CD4-positive, alpha-beta T cell treated with Interleukin-15 for 1 hour (primary cell): ENCODE results near the gene NTNG2.

Source experiments
- DNase-seq: peaks from one replicate; pipeline ENCODE4 v3.0.0-alpha.2; 2020

Gene NTNG2

DNA sequence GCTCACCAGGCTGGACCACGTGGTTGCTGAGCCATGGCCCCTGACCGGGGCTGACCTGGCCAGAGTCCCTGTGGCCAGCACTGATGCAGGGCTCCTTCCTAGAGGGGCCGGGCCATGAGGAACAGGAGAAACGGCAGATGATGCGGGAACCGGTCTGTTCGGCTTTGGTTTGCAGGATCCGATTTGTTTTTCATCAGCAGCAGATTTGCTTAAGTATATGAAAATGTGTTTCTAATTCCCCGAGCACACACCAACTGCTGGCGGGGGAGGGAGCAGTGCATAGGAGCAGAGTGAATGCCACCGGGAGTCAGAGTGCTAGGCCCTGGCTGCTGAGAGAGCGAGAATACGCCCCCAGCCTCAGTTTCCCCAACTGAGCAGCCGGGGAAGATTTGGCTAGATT is 13.6 kb downstream of the NTNG2 start:
- no peak for DNase-seq

DNA sequence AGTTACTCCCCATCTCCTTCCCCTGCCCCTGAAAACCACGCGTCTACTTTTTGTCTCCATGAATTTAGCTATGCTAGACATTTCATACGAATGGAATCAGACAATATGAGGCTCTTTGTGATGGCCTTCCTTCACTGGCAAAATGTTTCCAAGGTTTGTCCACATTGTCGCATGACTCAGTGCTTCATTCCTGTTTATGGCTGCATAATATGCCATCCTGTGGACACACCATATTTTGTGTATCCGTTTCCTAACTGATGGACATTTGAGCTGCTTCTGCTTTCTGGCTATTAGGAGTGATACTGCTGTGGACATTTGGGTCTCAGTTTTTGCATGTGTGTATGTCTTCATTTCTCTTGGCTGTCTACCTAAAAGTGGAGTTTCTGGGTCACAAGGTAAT is 14.5 kb downstream of the NTNG2 start:
- no peak for DNase-seq

DNA sequence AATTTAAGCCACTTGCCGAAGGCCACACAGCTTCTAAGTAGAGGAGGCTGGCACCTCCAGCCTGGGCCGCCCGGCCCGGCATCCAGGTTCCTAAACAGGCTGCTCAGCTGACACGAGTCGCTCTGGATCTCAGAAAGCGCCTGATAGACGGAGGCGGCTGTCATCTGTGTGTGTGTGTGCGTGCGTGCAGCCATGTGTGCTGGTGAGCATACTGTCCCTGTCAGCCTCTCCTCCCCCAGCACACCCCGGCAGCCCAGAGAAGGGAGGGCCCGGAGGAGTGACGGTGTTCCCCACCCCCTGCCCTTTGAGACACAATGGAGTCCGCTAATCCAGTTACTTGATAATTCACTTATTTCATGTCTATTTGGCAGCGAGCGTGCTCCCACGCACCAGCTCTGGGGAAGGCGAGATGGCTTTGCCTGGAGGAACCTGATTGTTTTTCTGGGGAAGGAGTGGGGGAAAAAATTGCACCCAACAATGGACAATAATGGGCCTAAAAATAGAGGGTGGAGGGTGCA is 20.0 kb downstream of the NTNG2 start:
- no peak for DNase-seq

DNA sequence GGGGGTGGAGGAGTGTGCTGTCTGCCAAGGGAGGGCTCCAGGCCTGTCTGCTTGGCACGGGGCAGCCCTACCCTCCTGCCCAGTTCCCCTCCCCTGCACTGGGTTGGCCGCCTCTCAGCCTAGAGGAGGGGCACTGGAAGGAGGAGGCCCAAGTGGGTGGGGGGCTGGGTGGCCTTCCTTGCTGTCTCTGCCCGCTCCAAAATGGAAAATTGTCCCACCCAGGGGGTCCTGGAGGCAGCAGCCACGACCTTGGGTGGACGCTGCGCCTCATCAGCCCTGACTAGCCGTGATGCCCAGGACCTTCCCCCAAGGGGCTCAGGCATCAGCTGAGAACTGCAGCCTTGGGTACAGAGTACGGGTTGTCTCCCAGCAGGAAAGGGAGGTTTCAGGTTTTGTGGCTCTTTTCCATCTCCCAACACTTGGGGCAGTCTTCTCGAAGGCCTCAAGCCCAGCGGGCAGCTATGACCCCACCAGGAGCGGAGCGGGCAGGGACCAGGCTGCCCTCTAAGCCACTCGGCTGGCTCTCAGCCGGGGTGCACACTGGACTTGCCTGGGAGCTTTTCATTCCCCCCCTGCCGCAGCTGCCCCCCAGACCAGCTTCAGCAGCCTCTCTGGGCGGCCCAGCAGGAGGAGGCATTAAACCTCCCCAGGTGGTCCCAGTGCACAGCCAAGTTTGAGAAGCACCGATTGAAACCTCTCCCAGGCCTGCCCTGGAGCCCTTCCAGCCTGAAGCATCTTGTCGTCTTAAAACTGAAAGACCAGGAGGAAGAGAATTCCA is 20.6 kb downstream of the NTNG2 start:
- no peak for DNase-seq

DNA sequence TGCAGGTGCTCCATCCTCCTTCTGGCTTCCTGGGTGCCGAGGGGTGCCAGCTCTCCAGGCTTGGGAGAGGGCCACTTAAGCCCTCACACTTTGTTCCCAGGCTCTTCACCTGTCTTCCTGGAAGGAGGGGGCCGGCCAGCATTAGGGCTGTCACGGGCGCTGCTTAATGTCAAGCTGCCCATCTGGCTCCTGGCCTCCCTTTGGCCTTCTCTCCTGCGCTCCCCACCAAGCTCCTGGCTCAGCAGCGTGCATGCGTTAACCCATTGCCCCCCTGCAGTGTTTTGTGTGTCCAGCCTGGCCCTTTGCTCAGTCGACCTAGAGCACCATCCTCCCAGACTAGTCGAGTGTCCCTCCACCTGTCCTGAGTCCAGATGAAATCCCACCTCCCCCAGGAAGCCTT is 21.3 kb downstream of the NTNG2 start:
- no peak for DNase-seq

DNA sequence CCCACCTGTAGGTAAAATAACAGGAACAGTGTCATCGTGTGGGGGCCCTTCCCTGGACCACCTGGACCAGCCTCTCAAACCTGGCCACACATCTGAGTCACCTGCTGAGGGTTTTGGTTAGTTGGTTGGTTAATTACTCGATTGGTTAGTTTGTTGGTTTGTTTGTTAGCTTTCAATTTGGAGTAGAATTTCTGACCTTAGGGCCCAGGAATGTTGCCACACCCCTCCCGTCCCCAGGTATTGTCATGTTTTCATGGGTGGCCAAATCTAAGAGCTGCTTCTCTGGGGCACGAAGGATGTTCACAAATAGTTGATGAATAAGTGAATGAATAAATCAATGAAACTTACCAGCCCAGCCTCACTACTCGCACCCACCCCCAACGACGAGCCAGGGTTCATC is 21.9 kb downstream of the NTNG2 start:
- DNase-seq: no peak

DNA sequence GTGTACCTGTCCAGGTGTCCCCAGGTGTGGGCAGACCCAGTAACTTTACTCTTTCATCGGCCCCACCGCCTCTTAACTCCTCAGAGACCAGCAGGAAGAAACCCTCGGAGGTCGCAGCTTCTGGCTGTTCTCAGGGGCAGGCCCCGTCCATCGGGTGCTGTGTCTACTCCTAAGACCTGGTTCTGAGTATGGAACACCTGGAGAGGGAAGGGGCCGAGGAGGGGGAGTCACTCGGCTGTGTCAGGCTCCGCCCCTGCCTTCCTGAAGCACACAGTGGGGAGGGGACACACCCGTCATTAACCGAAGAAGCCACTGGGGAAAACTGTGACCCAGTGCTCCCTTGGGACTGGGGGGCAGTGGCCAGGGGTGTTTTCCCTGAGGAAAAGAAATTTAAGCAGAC is 22.3 kb downstream of the NTNG2 start:
- no peak for DNase-seq

DNA sequence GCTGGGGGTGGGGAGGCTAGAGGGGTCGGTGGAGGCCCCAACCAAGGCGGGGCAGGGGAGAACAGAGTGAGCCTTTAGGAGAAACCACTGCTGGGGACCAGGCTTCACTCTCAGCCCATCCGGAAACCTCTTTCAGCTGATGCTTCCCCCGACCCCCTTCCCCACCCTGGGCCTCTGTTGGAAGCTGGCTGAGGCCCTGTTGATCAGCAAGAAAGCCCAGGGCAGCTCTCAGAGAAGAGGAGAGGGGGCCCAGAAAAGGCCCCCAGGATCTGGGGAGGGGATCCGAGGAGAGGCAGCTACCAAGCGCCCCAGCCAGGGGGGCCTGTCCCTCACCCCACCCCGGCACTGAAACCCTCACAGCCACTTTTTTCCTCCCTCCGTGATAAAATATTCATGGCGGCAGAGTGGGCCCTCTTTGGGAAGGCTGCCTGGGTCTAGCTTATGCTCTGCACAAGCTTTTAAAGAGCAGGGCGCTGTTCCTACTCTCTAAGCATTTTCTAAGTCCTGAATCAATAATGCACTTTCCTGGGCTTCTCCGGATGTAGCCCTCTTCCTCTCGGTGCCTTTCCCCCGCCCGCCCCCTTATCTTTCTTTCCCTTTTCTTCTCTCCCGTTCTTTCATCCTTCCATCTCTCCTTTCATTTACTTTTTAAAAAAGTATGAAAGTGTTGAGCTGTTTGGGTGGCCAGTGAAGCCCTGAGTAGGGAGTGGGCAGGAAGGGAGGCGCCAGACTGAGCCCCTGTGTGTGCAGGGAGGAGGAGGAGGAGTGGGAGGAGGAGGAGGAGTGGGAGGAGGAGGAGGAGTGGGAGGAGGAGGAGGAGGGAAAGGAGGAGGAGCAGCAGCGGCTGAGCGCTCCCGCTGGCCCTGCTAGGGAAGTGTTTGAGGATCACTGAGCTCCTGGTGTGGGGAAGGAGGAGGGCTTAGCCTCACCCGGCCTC is 23.5 kb downstream of the NTNG2 start:
- DNase-seq: no peak

DNA sequence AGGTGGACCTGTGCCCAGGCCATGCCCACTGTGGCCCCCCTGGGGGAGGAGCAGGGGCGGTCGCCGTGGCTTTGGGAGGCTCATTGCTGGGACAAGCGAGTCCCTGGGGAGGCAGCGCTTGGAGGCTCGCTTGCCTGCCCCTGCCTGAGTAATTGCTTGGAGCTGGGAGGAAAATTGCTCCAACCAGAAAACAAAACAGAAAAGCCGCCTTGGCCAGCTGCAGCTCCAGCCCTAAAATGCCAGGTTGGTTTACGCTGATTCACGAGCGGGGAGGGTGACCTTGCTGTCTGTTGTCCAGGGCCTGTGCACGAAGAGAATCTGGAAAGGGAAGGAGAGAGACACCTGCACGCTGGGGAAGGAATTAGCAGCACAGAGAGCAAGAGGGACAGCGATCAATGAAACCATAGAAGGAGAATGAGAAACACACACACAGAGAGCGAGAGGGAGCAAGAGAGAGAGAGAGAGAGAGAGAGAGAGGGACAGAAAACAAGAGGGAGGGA is 25.3 kb downstream of the NTNG2 start:
- DNase-seq: no peak

DNA sequence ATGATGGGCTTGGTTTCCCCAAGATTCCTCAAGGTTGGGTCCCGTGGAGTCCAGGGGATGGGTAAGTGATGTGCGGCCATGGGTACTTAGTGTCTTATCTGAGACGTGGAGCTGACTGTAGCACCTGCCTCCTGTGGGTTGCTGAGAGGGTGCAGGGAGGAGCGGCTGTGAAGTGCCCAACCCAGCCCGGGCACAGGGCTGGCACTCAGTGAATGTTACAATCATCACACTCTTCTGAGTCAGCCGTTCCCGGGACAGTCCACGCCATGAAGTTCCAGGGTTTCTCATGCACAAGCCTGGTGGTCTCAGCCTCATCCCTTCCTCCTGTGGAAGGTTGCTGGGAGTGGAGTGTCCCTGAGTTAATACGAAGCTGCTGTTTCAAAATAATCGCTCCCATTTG is 29.1 kb downstream of the NTNG2 start:
- DNase-seq: no peak

DNA sequence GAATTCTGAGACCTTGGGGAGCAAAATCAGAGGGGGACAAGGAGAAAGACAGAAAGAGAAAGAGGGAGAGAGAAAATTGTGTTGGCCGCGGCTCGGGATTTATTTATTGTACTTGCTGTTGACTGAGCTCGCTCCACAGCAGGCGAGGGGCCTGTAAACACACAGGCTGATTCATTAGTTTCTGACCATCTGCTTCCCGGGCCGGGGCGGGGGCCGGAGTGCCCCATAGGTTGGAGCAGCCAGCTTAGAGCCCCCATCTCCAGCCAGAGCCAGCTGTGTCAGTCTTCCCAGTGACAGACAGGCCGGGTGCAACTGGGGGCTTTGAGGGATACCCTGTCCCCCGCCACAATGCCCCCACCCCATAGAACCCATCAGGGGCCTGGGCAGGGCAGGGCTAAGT is 30.9 kb downstream of the NTNG2 start:
- DNase-seq: no peak

DNA sequence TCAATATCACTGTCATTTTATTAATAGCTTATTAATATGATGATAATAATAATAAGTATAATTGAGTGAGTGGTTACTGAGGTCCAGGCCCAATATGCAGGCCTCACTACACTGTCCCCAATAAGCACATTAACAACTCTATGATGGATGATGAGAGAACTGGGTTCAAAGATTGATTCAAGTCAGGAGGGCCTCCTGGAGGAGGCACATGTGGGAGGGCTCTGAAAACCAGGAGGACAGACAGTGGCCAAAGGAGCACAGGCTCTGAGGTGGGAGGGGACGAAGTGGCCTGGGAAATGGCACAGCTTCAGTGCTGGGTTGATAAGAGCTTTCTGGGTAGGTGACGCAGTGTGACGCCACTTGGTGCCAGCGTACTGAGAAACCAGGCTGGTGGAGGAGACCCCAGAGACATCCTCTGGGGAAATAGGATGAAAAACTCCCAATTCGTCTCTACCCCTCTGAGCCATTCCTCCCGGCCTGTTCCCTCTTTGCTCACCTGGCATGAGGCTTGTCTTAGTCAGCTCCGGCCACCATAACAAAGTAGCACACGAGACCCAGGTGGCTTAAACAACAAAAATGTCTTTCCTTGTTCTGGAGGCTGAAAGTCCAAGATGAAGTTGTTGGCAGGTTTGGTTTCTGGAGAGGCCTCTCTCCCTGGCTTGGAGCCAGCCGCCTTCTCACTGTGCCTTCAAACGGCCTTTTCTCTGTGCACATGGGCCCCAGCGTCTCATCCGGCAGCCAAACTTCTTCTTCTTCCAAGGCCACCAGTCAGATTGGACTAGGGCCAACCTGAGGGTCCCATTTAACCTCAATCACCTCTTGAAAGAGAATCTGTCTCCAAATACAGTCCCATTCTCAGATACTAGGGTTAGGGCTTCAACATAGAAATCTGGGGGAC is 31.6 kb downstream of the NTNG2 start:
- no peak for DNase-seq

DNA sequence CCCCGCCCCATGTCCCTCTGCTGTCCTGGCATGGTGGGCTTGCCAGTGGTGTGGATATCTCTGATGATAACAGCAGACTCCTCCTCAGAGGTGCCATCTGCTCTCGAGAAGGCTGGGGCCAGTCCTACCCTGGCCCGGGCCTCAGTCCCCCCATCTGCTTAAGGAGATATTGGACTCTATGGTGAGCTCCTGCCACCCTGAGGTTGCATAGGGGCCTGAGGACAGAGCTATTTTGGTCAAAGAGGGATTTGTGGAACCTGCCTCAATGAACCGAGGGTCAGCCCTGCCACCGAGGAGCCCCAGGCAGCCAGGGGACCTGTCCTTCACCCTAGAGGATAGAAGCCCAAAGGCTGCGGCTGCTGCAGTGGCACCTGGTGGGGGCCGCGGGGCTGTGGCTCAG is 32.6 kb downstream of the NTNG2 start:
- DNase-seq: no peak

DNA sequence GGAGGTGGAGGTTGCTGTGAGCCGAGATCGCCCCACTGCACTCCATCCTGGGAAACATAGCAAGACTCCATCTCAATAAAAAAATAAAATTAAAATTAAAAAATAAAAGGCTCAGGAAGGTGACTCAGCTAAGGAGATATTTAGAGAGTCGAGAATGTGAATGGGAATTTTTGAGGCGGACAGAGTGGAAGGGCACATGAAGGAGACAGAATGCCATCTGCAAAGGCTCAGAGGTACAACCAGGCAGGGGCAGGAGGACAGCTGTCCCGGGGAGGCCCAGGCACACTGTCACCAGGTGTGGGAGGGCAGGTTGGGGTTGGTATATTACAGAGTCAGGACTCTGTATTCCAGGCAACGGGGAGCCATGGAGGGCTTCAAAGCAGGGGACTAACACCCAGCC is 35.5 kb downstream of the NTNG2 start:
- DNase-seq: no peak

DNA sequence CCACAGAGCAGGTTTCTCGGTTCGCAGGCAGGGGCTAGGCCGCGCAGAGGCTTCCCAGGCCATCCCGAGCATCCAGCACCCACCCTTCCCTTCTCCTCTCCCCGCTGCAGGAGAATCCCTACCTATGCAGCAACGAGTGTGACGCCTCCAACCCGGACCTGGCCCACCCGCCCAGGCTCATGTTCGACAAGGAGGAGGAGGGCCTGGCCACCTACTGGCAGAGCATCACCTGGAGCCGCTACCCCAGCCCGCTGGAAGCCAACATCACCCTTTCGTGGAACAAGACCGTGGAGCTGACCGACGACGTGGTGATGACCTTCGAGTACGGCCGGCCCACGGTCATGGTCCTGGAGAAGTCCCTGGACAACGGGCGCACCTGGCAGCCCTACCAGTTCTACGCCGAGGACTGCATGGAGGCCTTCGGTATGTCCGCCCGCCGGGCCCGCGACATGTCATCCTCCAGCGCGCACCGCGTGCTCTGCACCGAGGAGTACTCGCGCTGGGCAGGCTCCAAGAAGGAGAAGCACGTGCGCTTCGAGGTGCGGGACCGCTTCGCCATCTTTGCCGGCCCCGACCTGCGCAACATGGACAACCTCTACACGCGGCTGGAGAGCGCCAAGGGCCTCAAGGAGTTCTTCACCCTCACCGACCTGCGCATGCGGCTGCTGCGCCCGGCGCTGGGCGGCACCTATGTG is 36.1 kb downstream of the NTNG2 start:
- DNase-seq: no peak

DNA sequence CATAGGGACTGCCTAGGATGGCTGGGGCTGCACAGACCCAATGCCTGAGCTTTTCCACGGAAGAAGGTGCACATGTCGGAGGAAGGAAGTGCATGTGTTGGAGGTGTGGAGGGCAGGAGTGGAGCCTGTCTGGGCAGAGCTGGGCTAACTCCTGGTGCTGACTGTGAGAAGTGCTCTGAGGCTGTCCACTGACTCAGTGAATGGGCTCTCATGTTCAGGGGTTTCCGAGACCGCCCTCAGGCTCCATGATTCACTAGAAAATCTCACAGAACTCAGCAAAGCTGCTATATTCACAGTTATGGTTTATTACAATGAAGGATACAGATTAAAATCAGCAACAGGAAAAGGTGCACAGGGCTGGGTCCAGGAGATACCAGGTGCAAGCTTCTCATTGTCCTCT is 37.2 kb downstream of the NTNG2 start:
- DNase-seq: no peak

DNA sequence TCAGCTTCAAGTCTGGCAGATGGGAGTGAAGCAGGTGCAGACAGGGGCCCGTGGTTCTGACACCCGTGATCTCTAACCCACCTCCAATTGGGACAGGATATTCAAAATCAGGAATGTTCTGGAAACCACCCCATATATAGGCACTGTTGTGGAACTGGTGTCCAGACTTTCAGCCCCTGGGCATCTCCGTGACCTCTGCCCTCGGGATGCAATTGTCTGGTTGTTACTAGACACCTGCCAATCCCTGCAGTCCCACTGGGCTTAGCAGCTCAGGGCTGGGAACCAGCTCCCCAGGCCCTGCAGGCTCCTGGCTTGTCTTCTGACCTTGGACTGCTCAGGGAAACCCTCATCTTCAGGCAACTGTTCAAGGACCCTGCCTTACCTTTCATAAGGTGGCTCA is 38.8 kb downstream of the NTNG2 start:
- no peak for DNase-seq

DNA sequence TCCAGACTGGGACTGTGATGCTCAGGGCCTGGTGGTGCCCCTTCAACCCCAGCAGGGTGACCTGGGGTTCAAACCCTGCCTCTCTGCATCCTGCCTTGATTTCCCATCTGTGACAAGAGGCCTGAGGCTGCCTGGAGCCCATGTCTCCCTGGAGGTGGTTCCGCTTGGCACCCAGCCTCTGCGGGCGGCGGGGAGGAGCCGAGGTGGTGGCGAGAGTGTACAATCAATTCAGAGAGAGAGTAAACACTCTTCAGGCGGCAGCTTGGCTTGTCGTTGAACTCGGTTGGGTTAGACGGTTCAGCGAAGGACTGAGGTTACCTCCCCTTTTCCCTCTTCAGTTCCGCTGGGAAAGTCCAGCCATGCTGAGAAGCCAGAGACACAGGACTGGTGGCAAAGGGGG is 39.3 kb downstream of the NTNG2 start:
- DNase-seq: no peak

DNA sequence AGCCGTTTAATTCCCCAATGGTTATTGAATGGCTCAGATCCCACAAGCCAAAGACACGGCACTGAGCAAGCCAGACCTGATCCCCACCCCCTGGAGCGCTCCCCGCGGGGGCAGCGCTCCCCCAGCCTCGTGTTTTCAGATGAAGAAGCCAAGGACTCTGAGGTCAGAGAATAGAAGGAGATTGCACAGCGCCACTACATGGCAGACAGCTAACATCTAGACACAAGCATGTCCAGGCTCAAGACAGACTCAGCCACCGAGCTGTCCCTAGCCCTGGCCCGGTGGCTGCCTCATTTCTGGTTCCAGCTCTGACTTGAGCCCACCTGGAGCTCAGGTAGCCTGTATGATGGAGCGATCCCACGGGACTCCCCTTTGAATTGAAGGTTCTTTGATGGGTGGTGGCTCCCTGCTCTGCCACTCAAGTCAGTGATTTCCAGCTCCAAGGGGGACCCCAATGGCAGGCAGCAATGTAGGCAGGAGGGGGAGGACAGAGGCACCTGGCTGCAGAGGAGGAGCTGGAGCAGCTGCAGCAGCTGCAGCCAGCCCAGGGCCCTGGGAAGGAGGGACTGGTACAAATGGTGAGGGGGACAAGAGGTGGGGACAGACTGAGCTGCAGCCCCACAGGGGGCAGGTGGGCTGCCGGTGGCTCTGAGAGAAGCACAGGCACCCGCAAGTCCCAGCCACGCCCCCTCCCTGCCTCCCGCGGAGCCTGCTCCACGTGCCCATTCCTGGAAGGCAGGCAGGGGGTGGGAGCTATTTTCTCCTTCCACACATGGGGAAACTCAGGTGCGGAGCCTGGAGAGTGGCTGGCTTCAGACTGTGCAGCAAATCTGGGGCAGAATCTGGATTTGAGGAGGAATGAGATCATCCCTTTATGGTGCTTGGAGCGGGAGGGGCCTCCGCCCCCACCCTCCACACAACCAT is 40.2 kb downstream of the NTNG2 start:
- DNase-seq: no peak

DNA sequence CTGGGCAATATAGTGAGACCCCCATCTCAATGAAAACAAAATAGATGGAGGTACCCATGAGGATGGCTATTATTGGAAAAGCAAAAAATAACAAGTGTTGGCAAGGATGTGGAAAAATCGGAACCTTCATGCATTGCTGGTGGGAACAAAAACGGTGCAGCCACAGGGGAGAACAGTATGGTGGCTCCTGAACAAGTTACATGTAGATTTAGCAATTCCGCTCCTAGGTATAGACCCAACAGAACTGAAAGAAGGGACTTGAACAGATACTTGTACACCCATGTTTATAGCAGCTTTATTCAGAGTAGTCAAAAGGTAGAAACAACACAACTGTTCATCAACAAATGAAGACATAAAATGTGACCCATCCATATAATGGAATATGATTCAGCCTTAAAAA is 43.0 kb downstream of the NTNG2 start:
- DNase-seq: no peak

DNA sequence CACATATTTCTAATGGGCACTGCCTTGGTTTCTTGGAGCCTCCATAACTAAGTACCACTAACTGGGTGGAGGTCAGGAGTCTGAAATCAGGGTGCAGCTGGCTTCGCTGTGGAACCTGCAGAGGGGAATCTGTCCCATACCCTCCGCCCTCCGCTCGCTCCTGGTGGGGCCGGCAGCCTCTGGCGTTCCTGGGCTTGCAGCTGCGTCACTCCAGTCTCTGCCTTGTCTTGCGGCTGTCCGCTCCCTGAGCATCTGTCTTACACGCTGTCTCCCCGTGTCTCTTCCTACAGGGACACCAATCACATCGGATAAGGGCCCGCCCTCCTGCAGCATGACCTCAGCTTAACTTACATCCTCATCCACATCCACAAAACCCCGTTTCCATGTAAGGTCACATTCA is 45.4 kb downstream of the NTNG2 start:
- DNase-seq: no peak
